ENCODE data around the gene ESR1. TPM values are rescaled to one million over a fixed set of nuclear protein-coding genes. Genes with fewer than 3 reads are reported as not detected.

Gene ESR1
- total RNA-seq, 2 donors from 2014 or later, result 0.52 to 4.3 TPM

GRCh38 chr6:151993364-151993763 lies 185.9 kb downstream of the ESR1 start:
- DNase-seq, result peak; percentile 17 to 74 (median 50)
- Histone ChIP-seq H3K9me3 (no peaks in the 10 kb centered on the region), H3K4me3 (no peak overlapping the region), H3K27me3 (no peaks in the 10 kb centered on the region), H3K36me3 (replicated peaks in 1 of 2; ENCODE audit: insufficient read depth in 1 of 2, low read depth in 2 of 2) (no peaks in the 10 kb centered on the region), H3K4me1 (peaks cover 5% of the 10 kb centered on the region), H3K27ac (no peak overlapping the region)
- 30 to 34% methylated on average over 3 of the region's 3 CpGs for WGBS, 2 donors
- intact Hi-C loops (cut with DNase I), result no loop called here
- TF ChIP-seq CTCF (IDR thresholded peaks at IDR 0.05), result no peak
- TF ChIP-seq POLR2A (IDR thresholded peaks at IDR 0.05), result no peak
- ATAC-seq, result peak; percentile 47

- no peak overlapping the region for H3K27ac ChIP-seq
- ATAC-seq (no peak), DNase-seq (no peak)
- H3K4me3 ChIP-seq, result no peak overlapping the region
- no peaks in the 10 kb centered on the region for H3K9me3 ChIP-seq
- H3K36me3 ChIP-seq (replicated peaks in 1 of 2; ENCODE audit: insufficient read depth in 1 of 2, low read depth in 2 of 2), result no peaks in the 10 kb centered on the region
- intact Hi-C loops (cut with DNase I), result no loop called here
- H3K4me1 ChIP-seq, result no peaks in the 10 kb centered on the region
- WGBS, 2 donors, result 90 to 91% methylated on average over 1 of the region's 1 CpG
- no peak for TF ChIP-seq POLR2A (IDR thresholded peaks at IDR 0.05)
- no peak for TF ChIP-seq CTCF (IDR thresholded peaks at IDR 0.05)
- no peaks in the 10 kb centered on the region for H3K27me3 ChIP-seq
These were observed 191.3 kb downstream of the ESR1 start for GRCh38 chr6:151998784-151999183.

- Histone ChIP-seq H3K4me3 (no peak overlapping the region), H3K36me3 (replicated peaks in 1 of 2; ENCODE audit: insufficient read depth in 1 of 2, low read depth in 2 of 2) (no peaks in the 10 kb centered on the region), H3K27ac (no peak overlapping the region), H3K4me1 (no peaks in the 10 kb centered on the region), H3K9me3 (no peaks in the 10 kb centered on the region), H3K27me3 (no peaks in the 10 kb centered on the region)
- DNase-seq (no peak), ATAC-seq (no peak)
- WGBS, 2 donors, result 80 to 84% methylated on average over 1 of the region's 1 CpG
- intact Hi-C loops (cut with DNase I), result no loop called here
- TF ChIP-seq CTCF (IDR thresholded peaks at IDR 0.05), result no peak
- TF ChIP-seq POLR2A (IDR thresholded peaks at IDR 0.05), result no peak
These were observed 191.7 kb downstream of the ESR1 start for GRCh38 chr6:151999194-151999593.

GRCh38 chr6:152001408-152001807 lies 193.9 kb downstream of the ESR1 start:
- Histone ChIP-seq H3K36me3 (replicated peaks in 1 of 2; ENCODE audit: insufficient read depth in 1 of 2, low read depth in 2 of 2) (no peaks in the 10 kb centered on the region), H3K4me3 (no peak overlapping the region), H3K27ac (no peak overlapping the region), H3K9me3 (no peaks in the 10 kb centered on the region), H3K27me3 (no peaks in the 10 kb centered on the region), H3K4me1 (no peaks in the 10 kb centered on the region)
- DNase-seq (no peak), ATAC-seq (no peak)
- TF ChIP-seq CTCF (IDR thresholded peaks at IDR 0.05) (no peak), POLR2A (IDR thresholded peaks at IDR 0.05) (no peak)
- intact Hi-C loops (cut with DNase I), result no loop called here

- H3K4me1 ChIP-seq, result no peaks in the 10 kb centered on the region
- H3K27ac ChIP-seq, result no peak overlapping the region
- TF ChIP-seq CTCF (IDR thresholded peaks at IDR 0.05) (no peak), POLR2A (IDR thresholded peaks at IDR 0.05) (no peak)
- H3K9me3 ChIP-seq, result no peaks in the 10 kb centered on the region
- no peak overlapping the region for H3K4me3 ChIP-seq
- ATAC-seq, result no peak
- intact Hi-C loops (cut with DNase I), result no loop called here
- 50 to 61% methylated on average over 6 of the region's 6 CpGs for WGBS, 2 donors
- no peaks in the 10 kb centered on the region for H3K27me3 ChIP-seq
- DNase-seq, result no peak
- H3K36me3 ChIP-seq (replicated peaks in 1 of 2; ENCODE audit: insufficient read depth in 1 of 2, low read depth in 2 of 2), result no peaks in the 10 kb centered on the region
These were observed 194.8 kb downstream of the ESR1 start for GRCh38 chr6:152002306-152002705.
